ENCODE data around the gene RECK.

DNA sequence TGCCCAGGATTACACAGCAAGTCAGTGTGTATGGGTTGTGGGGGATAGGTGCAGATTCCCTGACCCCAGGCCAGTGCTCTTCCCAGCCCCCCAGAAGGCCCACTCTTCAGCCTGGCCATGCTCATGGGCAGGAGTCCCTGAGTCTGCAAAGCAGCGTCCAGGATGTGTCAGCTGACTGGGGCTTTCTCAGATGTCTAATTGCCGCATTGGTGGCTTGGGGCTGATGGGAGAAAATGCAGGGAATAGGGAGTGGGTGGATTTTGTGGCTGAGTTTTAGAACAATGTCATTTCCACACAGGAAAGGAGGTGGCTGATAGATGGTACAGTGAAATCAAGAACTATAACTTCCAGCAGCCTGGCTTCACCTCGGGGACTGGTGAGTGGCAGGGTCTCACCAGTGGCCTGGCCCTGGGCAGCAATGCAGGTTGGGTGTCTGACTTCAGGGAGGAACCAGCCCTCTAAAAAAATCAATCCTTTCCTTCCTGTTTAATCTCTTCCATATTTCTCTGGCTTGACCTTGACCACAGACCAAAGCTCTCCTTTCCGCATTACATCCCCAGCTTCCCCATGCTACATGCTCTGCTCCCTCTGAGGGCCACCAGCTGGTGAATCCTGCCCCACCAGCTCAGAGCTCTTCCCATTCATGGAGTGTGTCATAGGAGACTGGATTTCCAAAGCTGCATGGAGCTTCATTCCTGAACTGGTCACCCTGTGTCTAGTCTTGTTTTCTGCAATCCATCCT, 114.0 kb downstream of the RECK start:
- TF ChIP-seq ZNF274 (IDR thresholded peaks at IDR 0.05; ENCODE audit: low read depth, low read length) = no peak
- no peak for TF ChIP-seq SUZ12 (IDR thresholded peaks at IDR 0.05; ENCODE audit: extremely low read depth, insufficient read depth, insufficient read length)
- no peak for TF ChIP-seq YY1 (IDR thresholded peaks at IDR 0.05; ENCODE audit: insufficient read depth, insufficient read length)

Measured in NT2/D1 (cell line).